GM04504 (cell line): ENCODE results near the gene ATF7.
A peak's percentile ranks its signal among the peaks of the same experiment; 100 is the strongest.

ENCODE experiments used
- DNase-seq: peaks from one replicate; pipeline ENCODE4 v3.0.0-alpha.2; 2012; ENCODE audit warnings: low read depth

The ATF7 gene

GRCh38 chr12:53500142-53500775 lies 125.9 kb downstream of the ATF7 start:
- peak; percentile 63 for DNase-seq

GRCh38 chr12:53499266-53500141 lies 126.7 kb downstream of the ATF7 start, which contains the start of gene MAP3K12:
MAP3K12 (minus strand) TSS chr12:53499458; CDS start chr12:53487391, 12,067 bp downstream.
- DNase-seq: no peak

GRCh38 chr12:53498235-53498630 lies 127.9 kb downstream of the ATF7 start:
- DNase-seq: no peak

GRCh38 chr12:53497461-53497860 lies 128.7 kb downstream of the ATF7 start:
- no peak for DNase-seq

- no peak for DNase-seq
Observed at GRCh38 chr12:53496752-53497032, 129.5 kb downstream of the ATF7 start.

GRCh38 chr12:53495903-53496751 lies 130.1 kb downstream of the ATF7 start:
- DNase-seq: peak; percentile 48

- DNase-seq: no peak
Observed at GRCh38 chr12:53493610-53494391, 132.4 kb downstream of the ATF7 start.

- peak; percentile 67 for DNase-seq
Observed at GRCh38 chr12:53492830-53493609, 133.2 kb downstream of the ATF7 start.

- DNase-seq: no peak
Observed at GRCh38 chr12:53492188-53492587, 134.0 kb downstream of the ATF7 start.

GRCh38 chr12:53489242-53489864 lies 136.8 kb downstream of the ATF7 start:
- no peak for DNase-seq

GRCh38 chr12:53486736-53487487 lies 139.3 kb downstream of the ATF7 start:
- DNase-seq: no peak

GRCh38 chr12:53485955-53486735 lies 140.0 kb downstream of the ATF7 start:
- DNase-seq: no peak

GRCh38 chr12:53484686-53485575 lies 141.3 kb downstream of the ATF7 start:
- no peak for DNase-seq

- no peak for DNase-seq
Observed at GRCh38 chr12:53483979-53484377, 142.2 kb downstream of the ATF7 start.

- no peak for DNase-seq
Observed at GRCh38 chr12:53483225-53483978, 142.8 kb downstream of the ATF7 start.

GRCh38 chr12:53482626-53483168 lies 143.5 kb downstream of the ATF7 start:
- no peak for DNase-seq
